Left renal pelvis (tissue), 4 donors: ENCODE measurements around the gene VEPH1. TPM values are rescaled to one million over a fixed set of nuclear protein-coding genes. Genes with fewer than 3 reads are reported as not detected.

ENCODE experiments used
- DNase-seq, 4 donors: peaks; one replicate each; pipeline ENCODE4 v3.0.0-alpha.2; 2013; ENCODE audit warnings: low read depth in 4 of 4, low spot score in 3 of 4
- polyA plus RNA-seq, 4 donors: library from polyadenylated mRNA; unstranded; fragments of 120-200 nt; gene quantifications; one replicate each; pipeline ENCODE4 v1.2.1, GENCODE V29; 2013; ENCODE audit not compliant: insufficient read length in 4 of 4

The VEPH1 gene
- polyA plus RNA-seq, 4 donors: 2.0 to 68.0 (median 57.6) TPM

DNA sequence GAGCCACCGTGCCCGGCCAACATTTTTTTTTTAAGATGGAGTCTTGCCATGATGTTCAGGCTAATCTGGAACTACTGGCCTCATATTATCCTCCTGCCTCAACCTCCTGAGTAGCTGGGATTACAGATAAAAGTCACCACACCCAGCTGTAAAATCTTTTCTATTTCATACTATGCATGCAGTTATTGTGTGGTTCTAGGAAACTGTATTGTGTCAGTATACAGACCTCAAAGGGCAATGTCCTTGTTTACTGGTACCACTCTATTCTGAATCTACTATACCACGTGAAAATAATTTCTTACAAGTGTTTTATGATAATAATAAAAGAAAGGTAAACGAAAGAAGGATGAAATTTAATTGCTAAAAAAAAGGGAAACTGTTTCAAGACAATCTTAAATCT lies 190.0 kb downstream of the VEPH1 start:
- no peak for DNase-seq

- DNase-seq: no peak
These were observed 190.9 kb downstream of the VEPH1 start for GRCh38 chr3:157312376-157312745.

DNA sequence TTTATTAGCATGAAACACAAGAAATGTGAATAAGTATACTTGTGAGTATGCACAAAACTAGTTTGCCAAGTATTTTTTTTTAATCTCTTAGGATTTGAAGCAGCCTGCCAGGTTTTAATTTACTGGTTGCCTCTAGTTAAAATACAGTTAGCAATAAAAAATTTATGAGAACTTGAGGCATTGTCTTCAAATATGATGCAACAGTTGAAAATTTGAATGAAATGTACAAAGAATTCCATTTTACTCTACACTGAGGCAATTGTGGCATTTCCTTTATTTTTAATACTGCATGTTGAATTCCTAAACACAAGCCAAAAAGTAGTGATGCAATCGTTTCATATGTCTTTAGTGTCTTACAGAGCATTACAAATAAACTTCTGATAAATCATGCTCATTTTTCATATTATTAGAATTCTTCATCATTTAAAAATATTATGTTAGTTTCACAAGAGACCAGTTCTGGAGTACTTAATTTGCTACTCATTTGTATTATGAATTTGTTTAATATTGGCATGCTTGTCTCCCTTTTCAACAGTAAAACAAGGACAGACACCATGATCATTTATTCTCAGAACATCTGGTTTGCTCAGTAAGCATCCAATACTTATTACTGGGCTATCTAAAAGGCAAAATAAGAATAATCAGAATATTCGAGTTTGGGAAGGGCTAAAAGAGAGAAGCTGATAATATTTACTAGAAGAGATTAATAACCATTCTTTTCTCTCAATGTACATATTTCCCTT lies 191.4 kb downstream of the VEPH1 start:
- no peak for DNase-seq

DNA sequence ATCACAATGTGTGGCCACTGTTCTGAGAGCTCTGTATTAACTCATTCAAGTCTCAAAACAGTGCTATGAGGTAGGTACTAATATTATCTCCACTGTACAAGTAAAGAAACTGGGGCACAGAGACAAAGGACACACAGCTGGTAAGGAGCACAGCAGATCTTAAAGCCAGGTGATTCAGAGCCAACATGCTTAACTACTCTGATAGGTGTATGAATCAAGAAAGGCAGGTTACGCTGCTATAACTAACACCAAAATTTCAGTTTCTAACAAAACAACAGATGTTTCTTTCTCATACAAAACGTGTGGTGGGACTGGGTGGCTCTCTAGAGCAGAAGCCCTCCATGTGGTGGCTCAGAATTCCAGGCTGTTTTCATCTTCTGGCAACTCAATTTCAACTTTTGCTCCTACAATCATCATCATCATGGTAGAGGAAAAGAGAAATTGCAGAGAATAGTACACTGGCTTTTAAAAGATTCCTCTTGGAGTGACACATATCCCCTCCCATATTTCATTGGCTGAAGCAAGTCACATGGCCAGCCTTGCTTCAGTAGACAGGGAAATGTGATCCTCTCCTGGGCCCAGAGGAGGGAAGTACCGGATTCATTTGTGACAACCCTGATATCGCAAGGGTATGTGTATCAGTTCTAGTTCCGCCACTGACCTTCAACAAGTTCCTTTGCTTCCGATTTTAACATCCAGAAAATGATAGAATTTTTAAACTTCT lies 192.7 kb downstream of the VEPH1 start:
- DNase-seq: no peak

- no peak for DNase-seq
These were observed 196.7 kb downstream of the VEPH1 start for GRCh38 chr3:157306502-157306901.

DNA sequence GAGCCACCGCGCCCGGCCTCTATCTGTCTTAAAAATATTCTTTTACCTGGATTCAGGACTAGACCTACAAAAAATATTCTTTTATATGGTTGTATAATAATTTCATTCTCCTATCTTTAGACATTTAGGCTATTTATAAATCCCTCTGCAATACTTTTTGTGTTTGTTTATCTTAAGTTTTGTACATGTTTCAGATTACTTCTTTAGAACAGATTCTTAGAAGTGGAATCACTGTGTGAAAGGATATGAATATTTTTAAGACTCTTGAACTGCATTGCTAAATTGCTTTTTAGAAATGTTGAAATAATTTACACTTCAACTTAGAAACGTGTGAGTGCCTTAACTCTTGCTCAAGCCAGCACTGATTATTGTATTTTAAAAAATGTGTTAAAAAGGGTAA lies 197.8 kb downstream of the VEPH1 start:
- no peak for DNase-seq

DNA sequence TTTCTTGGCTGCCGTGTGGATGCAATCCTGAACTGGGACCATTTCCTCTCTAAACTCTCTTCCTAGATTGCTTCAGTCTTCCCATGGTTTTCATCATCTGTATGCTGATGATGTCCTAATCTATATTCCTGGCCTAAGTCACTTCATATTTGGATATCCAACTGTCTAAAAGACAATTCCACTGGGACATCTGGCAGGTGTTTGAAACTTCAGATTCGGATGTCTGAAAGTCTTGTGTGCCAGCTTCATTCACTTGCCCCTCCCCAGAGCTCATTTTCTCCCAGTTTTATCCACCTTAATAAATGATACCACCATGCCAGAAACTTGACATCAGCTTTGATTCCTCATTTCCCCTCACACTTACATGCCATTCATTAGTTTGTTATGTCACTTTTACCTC lies 201.5 kb downstream of the VEPH1 start:
- no peak for DNase-seq

DNA sequence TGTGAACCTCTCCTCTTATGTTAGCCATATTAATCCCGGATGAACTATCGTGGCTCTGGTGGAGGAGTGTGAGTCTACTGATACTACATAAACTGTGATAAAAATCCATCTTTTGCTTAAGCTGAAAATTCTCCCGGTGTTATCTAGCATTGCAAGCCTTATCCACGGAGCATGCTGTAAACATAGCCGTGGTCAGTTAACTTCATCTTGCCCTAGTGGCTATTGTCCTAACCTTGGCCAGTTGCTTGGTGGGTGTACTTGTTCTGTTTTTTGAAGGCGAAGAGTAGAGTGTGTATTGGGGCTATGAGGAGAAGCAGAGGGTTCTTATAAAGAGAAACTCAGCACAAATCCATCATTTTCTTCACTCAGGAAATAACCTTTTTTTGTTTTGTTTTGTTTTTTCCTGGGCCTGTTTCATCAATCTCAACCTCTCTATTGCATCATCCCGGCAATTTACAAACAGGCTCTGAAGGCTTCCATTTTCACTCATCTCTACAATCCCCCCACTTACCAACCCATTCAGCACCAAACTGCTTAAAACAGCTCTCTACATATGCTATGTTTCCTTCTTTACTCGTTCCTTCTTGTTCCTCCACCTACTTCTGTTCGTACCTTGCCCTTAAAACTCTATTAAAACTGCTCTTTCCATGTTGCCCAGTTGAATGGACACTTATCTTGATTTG lies 202.1 kb downstream of the VEPH1 start:
- no peak for DNase-seq

GRCh38 chr3:157300094-157300493 lies 203.1 kb downstream of the VEPH1 start:
- no peak for DNase-seq

GRCh38 chr3:157297328-157297915 lies 205.8 kb downstream of the VEPH1 start:
- no peak for DNase-seq

- DNase-seq: no peak
These were observed 208.3 kb downstream of the VEPH1 start for GRCh38 chr3:157294953-157295352.

GRCh38 chr3:157294491-157294890 lies 208.7 kb downstream of the VEPH1 start:
- DNase-seq: no peak

DNA sequence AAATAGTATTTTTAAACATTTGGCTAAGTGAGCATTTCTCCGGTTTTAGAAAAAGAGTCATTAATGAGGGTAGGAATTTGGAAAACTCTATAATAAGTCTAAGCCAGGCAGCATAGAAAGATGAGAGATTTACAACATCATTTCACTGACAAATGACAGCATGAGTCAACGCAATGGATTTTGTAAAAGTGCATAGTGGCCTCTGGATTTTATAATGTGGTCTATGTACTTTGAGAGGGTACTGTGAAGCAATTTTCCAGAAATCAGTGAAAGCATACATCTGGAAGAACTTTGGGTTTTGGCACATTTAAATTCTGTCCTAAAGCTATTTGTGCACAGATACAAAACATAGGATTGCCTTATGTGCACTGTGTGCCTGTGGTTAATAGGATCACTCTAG lies 212.4 kb downstream of the VEPH1 start:
- DNase-seq: no peak

DNA sequence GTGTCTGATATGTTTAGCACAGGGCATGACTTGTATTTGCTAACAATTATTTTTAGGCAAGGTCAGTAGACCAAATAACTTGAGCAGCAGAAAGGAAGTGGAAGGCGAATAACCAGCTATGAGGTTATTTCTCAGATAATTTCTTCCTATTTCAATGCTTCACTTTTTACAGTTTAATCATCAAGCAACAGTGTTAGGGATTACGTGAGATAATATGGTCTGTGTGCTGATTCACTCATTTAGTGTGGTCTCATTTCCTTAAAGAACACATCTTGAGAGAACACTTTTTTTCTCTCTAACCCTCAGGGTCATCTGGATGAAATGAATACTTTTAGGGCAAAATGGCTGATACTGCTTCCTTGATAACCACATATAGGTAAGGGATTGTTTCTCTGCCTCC lies 217.2 kb downstream of the VEPH1 start:
- no peak for DNase-seq

GRCh38 chr3:157285141-157285540 lies 218.1 kb downstream of the VEPH1 start:
- DNase-seq: no peak

- no peak for DNase-seq
These were observed 218.5 kb downstream of the VEPH1 start for GRCh38 chr3:157284688-157285087.

DNA sequence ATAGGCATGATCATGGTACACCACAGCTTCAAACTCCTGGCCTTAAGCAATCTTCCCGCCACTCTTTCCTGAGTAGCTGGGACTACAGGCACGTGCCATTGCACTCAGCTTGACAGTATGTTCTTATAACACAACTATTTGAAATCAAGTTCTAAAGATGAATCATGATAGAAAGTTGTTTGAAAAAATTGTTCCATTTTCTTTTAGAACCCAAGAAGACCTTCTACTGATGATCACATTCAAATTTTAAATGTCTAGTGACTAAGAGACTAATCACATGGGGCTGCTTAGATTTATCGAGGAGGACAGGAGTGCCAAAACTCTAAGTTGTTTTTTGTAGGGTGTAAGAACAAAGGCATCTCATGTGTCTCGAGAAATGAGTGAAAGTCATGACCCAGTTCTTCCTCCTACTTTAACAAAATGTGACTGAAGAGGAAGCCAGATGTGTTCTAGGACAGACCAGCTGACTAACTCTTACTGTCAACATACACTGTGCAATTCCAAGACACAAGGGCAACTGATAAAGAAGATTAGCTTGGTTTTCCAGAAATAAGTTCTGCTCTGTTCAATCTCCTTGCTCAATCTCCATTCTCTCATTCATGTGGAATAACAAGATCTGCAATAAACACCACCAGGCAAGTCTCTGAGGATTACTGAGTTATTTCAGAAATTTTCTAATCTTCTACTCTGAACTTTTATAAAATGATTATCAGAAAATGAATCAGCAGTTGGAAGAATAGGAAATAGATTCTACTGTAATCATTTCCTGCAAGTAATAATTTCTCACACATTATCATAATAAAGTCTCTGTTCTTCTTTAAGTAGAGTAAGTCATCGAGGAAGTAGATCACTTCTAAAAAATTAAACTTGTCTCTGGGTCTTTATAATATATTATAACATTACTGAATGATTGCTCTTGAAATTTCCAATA lies 220.7 kb downstream of the VEPH1 start:
- DNase-seq: no peak

DNA sequence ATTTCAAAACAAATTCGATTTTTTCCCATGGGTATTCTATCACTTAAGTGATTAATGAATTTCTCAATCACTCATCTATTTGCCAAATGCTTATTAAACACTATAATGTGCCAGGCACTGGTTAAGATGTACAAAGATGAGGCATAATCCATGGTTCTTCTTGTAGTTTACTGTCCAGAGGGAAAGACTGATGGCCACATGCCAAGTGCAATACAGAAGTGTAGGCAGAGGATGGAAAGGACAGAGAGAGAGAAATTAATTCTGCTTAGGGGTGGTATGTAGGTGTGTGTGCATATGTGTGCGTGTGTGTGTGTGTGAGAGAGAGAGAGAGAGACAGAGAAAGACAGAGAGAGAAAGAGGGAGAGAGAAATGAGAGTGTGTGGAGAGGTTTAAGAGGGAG lies 222.4 kb downstream of the VEPH1 start:
- DNase-seq: no peak

GRCh38 chr3:157280354-157280753 lies 222.9 kb downstream of the VEPH1 start:
- DNase-seq: no peak

DNA sequence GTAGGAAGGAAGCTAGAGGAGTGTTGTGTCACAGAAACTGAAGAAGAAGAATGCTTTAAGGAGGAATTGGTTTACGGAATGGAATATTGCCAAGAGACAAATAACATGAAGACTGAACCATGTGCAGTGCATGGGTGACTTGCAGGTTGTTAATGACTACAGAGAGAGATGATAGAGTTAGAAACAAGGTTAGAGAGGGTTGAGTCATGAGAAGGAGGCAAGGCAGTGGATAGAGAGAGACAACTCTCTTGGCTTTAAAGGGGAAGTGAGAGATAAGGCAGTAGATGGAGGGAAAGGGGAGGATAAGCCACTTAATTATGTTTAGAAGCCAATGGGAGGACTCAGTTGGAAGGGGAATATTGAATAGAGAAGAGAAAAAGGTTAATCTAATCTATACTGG lies 224.0 kb downstream of the VEPH1 start:
- DNase-seq: no peak
